ENCODE measurements around the gene TMPO. TPM values are rescaled to one million over a fixed set of nuclear protein-coding genes. Genes with fewer than 3 reads are reported as not detected.

Gene TMPO
- total RNA-seq, 1 experiment from 2014 or later, result 202 TPM

- H2AK5ac ChIP-seq (ENCODE audit: insufficient read length, low read length), result no peak overlapping the region
- H4K5ac ChIP-seq (ENCODE audit: insufficient read length, low read depth, low read length), result no peak overlapping the region
- no peak overlapping the region for H4K91ac ChIP-seq (ENCODE audit: insufficient read length, low read depth, low read length)
- H3K9ac ChIP-seq (ENCODE audit: extremely low read depth, insufficient read length, low read length), result no peak overlapping the region
- H3K9me3 ChIP-seq (ENCODE audit: control insufficient read depth, low read depth, low read length), result no peaks in the 10 kb centered on the region
- peaks cover under 1% of the 10 kb centered on the region; the same call in 1 of the 2 replicates for H3K4me1 ChIP-seq (ENCODE audit: insufficient read depth, low read length)
- no peak overlapping the region for H3K27ac ChIP-seq (ENCODE audit: insufficient read length, low read depth, low read length)
- no peaks in the 10 kb centered on the region for H3K23me2 ChIP-seq (ENCODE audit: insufficient read length, low read depth, low read length, poor library complexity, severe bottlenecking)
- no peak for TF ChIP-seq CTCF (conservative IDR thresholded peaks at IDR 0.05)
- no peaks in the 10 kb centered on the region for H3K27me3 ChIP-seq (ENCODE audit: insufficient read depth, low read length)
- peaks cover 0 to 2% of the 10 kb centered on the region in 2 experiments; a peak in 3 of 5 replicates for H3K9me3 Mint-ChIP-seq
- no peak overlapping the region for H3K23ac ChIP-seq (ENCODE audit: insufficient read length, low read depth, low read length)
- H3K14ac ChIP-seq (ENCODE audit: insufficient read depth, low read length), result no peak overlapping the region
- H3K56ac ChIP-seq (ENCODE audit: insufficient read length, low read depth, low read length), result no peak overlapping the region
- no CpG with 5 or more reads among the region's 7 CpGs for WGBS (ENCODE audit: extremely low coverage, insufficient read length, low lambda C conversion rate)
- H4K20me1 ChIP-seq (ENCODE audit: control insufficient read depth, insufficient read depth, insufficient read length), result no peaks in the 10 kb centered on the region
- H2BK15ac ChIP-seq (ENCODE audit: low read depth, low read length), result no peak overlapping the region
- H2BK12ac ChIP-seq (ENCODE audit: insufficient read length, low read depth, low read length), result no peak overlapping the region
- no peak overlapping the region for H3T11ph ChIP-seq (ENCODE audit: low read length)
- no peak overlapping the region for H3K4me3 Mint-ChIP-seq
- DNase-seq, result no peak
- no peaks in the 10 kb centered on the region; a peak in 1 of 7 replicates for H3K36me3 Mint-ChIP-seq (ENCODE audit: insufficient read depth in 1 of 3, low read depth in 3 of 3)
- no peak overlapping the region for H2BK120ac ChIP-seq (ENCODE audit: low read depth, low read length, poor library complexity, severe bottlenecking)
- peaks cover 6 to 12% of the 10 kb centered on the region in 2 experiments for H3K4me1 Mint-ChIP-seq
- no peaks in the 10 kb centered on the region for H3K79me2 ChIP-seq (ENCODE audit: insufficient read depth, low read length)
- H3K27ac Mint-ChIP-seq, result peak overlapping the region in 1 of 3 experiments; percentile 48; a peak in 2 of 7 replicates
- no peak overlapping the region for H3K4ac ChIP-seq (ENCODE audit: low read depth, low read length)
- no peak overlapping the region for H2BK5ac ChIP-seq (ENCODE audit: insufficient read length, low read length)
- no peaks in the 10 kb centered on the region for H3K79me1 ChIP-seq (ENCODE audit: insufficient read depth, low read depth, low read length, poor library complexity, severe bottlenecking)
- no peak overlapping the region for H4K8ac ChIP-seq (replicated peaks; ENCODE audit: insufficient read length, low read depth, low read length)
- no peak overlapping the region for H3K18ac ChIP-seq (ENCODE audit: insufficient read length, low read depth, low read length)
- no peak overlapping the region for H2BK20ac ChIP-seq (ENCODE audit: low read depth, low read length, poor library complexity, severe bottlenecking)
- no peak overlapping the region for H2AFZ ChIP-seq (ENCODE audit: low read length)
- H3K27me3 Mint-ChIP-seq (ENCODE audit: low read depth), result no peaks in the 10 kb centered on the region
- H3K4me2 ChIP-seq (ENCODE audit: insufficient read depth, insufficient read length, low read length), result no peak overlapping the region
These were observed 31.5 kb upstream of the TMPO start for GRCh38 chr12:98483621-98484503.
